K562 (cell line): ENCODE data around the gene S100A8. TPM values are rescaled to one million over a fixed set of nuclear protein-coding genes. Genes with fewer than 3 reads are reported as not detected.

Source experiments
- IRF1 ChIP-seq: sonication (generic); formaldehyde crosslinking; IDR thresholded peaks from 2 replicates; pipeline ENCODE4 v1.8.0; 2022; ENCODE audit warnings: missing genetic modification reagents, mild to moderate bottlenecking, borderline replicate concordance
- JUND ChIP-seq, 2 experiments: IDR thresholded peaks; 2 replicates in 1 of 2; 3 replicates in 1 of 2; pipeline ENCODE4 v1.6.1; 2011; ENCODE audit warnings: borderline replicate concordance in 2 of 2, low read depth in 2 of 2, low read length in 2 of 2, improper control_type of control experiment in 1 of 2, missing biosample characterization in 1 of 2, missing genetic modification characterization in 1 of 2, missing genetic modification reagents in 1 of 2
- SMAD1 ChIP-seq: fragments of 150-350 bp; IDR thresholded peaks from 2 replicates; pipeline ENCODE4 v1.6.1; 2014; ENCODE audit warnings: low read length, low read depth; ENCODE audit not compliant: partially characterized antibody
- ZFX ChIP-seq: sonication (generic); formaldehyde crosslinking; IDR thresholded peaks from 2 replicates; pipeline ENCODE4 v1.8.0; 2022; ENCODE audit warnings: mild to moderate bottlenecking, missing genetic modification reagents, moderate library complexity
- ZNF133 ChIP-seq: fragments of 250-450 bp; sonication (Bioruptor Pico); IDR thresholded peaks from 2 replicates; pipeline ENCODE4 v1.4.0; 2020; ENCODE audit warnings: mild to moderate bottlenecking
- ZNF740 ChIP-seq, 3 experiments: fragments of 200-800 bp in 1 of 3; sonication (Bioruptor generic) in 1 of 3; sonication (generic) in 1 of 3; formaldehyde crosslinking in 1 of 3; IDR thresholded peaks; 2 replicates each; pipeline versions ENCODE4 v1.6.1 to v1.8.0; 2016 to 2022; ENCODE audit warnings: mild to moderate bottlenecking in 2 of 3, missing compliant biosample characterization in 2 of 3, missing genetic modification characterization in 2 of 3, missing genetic modification reagents in 1 of 3
- polyA plus RNA-seq, 8 experiments: library from polyadenylated mRNA; depleted of rRNA in 4 of 8; stranded (reverse) in 5 of 8; unstranded in 3 of 8; fragments of >200 nt; fragmentation: Nextera tagmentation in 2 of 8; fragmentation: Illumina TruSeq in 1 of 8; extraction: Ambion mirVana in 2 of 8; extraction: Trizol in 1 of 8; gene quantifications; 2 replicates each; pipeline versions ENCODE4 v1.2.1 to v1.2.3, GENCODE V29; 2011 to 2014; ENCODE audit warnings: inconsistent platforms in 1 of 8, missing spikeins in 1 of 8
- total RNA-seq, 7 experiments: library from RNA; depleted of rRNA in 6 of 7; stranded (reverse); fragments of >200 nt in 6 of 7; fragmentation: Illumina TruSeq in 2 of 7; extraction: Trizol in 2 of 7; gene quantifications; 2 replicates each; pipeline versions ENCODE4 v1.2.1 to v1.2.3, GENCODE V29; 2011 to 2021; ENCODE audit warnings: low replicate concordance in 1 of 7
- TF ChIP-seq, protein P1 (sequence below): fragments of 450-650 bp; conservative IDR thresholded peaks from 2 replicates; pipeline ENCODE4 v1.6.1; 2016; ENCODE audit warnings: missing genetic modification characterization, low read depth, mild to moderate bottlenecking, control low read depth, missing compliant biosample characterization

S100A8 gene
- total and polyA plus RNA-seq, 9 of the 15 experiments (the other 6 are each of a cell fraction or from before 2014, with no cell fraction given): 0.15 to 0.60 TPM; not detected in 7

GRCh38 chr1:153431928-153432327 lies 41.1 kb upstream of the S100A8 start (continued):
- TF ChIP-seq IRF1 (CRISPR knock-in tag) (no peak), SMAD1 (no peak), ZFX (CRISPR knock-in tag) (no peak), JUND (IDR thresholded peaks at IDR 0.05; ENCODE audit: borderline replicate concordance, low read depth, low read length) (no peak), JUND (tag; IDR thresholded peaks at IDR 0.05; ENCODE audit: borderline replicate concordance, low read depth, low read length) (no peak), ZNF740 (CRISPR knock-in tag; IDR thresholded peaks at IDR 0.05) (no peak), ZNF740 (tag; IDR thresholded peaks at IDR 0.05) (no peak), ZNF133 (CRISPR knock-in tag) (no peak)
- TF ChIP-seq, protein P1, sequence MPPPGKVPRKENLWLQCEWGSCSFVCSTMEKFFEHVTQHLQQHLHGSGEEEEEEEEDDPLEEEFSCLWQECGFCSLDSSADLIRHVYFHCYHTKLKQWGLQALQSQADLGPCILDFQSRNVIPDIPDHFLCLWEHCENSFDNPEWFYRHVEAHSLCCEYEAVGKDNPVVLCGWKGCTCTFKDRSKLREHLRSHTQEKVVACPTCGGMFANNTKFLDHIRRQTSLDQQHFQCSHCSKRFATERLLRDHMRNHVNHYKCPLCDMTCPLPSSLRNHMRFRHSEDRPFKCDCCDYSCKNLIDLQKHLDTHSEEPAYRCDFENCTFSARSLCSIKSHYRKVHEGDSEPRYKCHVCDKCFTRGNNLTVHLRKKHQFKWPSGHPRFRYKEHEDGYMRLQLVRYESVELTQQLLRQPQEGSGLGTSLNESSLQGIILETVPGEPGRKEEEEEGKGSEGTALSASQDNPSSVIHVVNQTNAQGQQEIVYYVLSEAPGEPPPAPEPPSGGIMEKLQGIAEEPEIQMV (tag): no peak
